Chondrocyte (in vitro differentiated cells): Measurements from ENCODE around the gene RAB1B. TPM values are rescaled to one million over a fixed set of nuclear protein-coding genes. Genes with fewer than 3 reads are reported as not detected.
A peak's percentile ranks its signal among the peaks of the same experiment; 100 is the strongest.
"Not testable (repeated sequence)": the region's sequence is repeated elsewhere in the genome, so short reads cannot be mapped to it uniquely, and the experiment has no call there.

Experiments used
- DNase-seq: peaks from one replicate; pipeline ENCODE4 v3.0.0; 2021; ENCODE audit warnings: mixed read lengths, low spot score
- H3K27ac Mint-ChIP-seq: one replicate; pipeline ENCODE4 v1.8.0; 2021; ENCODE audit warnings: mild to moderate bottlenecking, moderate library complexity, mixed read lengths; ENCODE audit not compliant: unreplicated experiment
- H3K27me3 Mint-ChIP-seq: 2 replicates; pipeline ENCODE4 v1.8.0; 2021; ENCODE audit warnings: low read depth, mixed read lengths
- H3K36me3 Mint-ChIP-seq: 2 replicates; pipeline ENCODE4 v1.8.0; 2021; ENCODE audit warnings: low read depth, mixed read lengths
- H3K4me1 Mint-ChIP-seq: 2 replicates; pipeline ENCODE4 v1.8.0; 2021; ENCODE audit warnings: low read depth, mild to moderate bottlenecking, mixed read lengths
- H3K4me3 Mint-ChIP-seq: one replicate; pipeline ENCODE4 v1.8.0; 2021; ENCODE audit warnings: mild to moderate bottlenecking, moderate library complexity, mixed read lengths; ENCODE audit not compliant: unreplicated experiment
- H3K9me3 Mint-ChIP-seq: 2 replicates; pipeline ENCODE4 v1.8.0; 2021; ENCODE audit warnings: low read depth, mixed read lengths
- total RNA-seq: library from RNA; stranded (reverse); gene quantifications from 3 replicates; pipeline ENCODE4 v1.2.1, GENCODE V29; 2021
- TF ChIP-seq, protein P1 (sequence below): fragments of 200-600 bp; sonication (generic); IDR thresholded peaks from 2 replicates; pipeline ENCODE4 v1.5.0; 2021; ENCODE audit warnings: antibody characterized with exemption, mild to moderate bottlenecking, moderate library complexity

The RAB1B gene
- total RNA-seq, 1 donor from 2014 or later: 124 TPM

- Mint-ChIP-seq H3K4me3 (no peak overlapping the region), H3K36me3 (peaks cover 3% of the 10 kb centered on the region), H3K4me1 (peaks cover 53% of the 10 kb centered on the region), H3K9me3 (peaks cover 3% of the 10 kb centered on the region), H3K27me3 (no peaks in the 10 kb centered on the region), H3K27ac (peak overlapping the region; percentile 98)
- TF ChIP-seq, protein P1, sequence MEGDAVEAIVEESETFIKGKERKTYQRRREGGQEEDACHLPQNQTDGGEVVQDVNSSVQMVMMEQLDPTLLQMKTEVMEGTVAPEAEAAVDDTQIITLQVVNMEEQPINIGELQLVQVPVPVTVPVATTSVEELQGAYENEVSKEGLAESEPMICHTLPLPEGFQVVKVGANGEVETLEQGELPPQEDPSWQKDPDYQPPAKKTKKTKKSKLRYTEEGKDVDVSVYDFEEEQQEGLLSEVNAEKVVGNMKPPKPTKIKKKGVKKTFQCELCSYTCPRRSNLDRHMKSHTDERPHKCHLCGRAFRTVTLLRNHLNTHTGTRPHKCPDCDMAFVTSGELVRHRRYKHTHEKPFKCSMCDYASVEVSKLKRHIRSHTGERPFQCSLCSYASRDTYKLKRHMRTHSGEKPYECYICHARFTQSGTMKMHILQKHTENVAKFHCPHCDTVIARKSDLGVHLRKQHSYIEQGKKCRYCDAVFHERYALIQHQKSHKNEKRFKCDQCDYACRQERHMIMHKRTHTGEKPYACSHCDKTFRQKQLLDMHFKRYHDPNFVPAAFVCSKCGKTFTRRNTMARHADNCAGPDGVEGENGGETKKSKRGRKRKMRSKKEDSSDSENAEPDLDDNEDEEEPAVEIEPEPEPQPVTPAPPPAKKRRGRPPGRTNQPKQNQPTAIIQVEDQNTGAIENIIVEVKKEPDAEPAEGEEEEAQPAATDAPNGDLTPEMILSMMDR: no peak
- no peak for DNase-seq
Observed at GRCh38 chr11:66318600-66318970, 50.1 kb downstream of the RAB1B start.

DNA sequence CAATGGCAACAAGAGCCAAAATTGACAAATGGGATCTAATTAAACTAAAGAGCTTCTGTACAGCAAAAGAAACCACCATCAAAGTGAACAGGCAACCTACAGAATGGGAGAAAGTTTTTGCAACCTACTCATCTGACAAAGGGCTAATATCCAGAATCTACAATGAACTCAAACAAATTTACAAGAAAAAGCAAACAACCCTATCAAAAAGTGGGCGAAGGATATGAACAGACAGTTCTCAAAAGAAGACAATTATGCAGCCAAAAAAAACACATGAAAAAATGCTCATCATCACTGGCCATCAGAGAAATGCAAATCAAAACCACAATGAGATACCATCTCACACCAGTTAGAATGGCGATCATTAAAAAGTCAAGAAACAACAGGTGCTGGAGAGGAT, 51.9 kb downstream of the RAB1B start:
- not testable (repeated sequence) for H3K4me3 Mint-ChIP-seq, H3K27ac Mint-ChIP-seq, H3K27me3 Mint-ChIP-seq, H3K36me3 Mint-ChIP-seq, DNase-seq, H3K9me3 Mint-ChIP-seq
- peaks cover 52% of the 10 kb centered on the region for H3K4me1 Mint-ChIP-seq

DNA sequence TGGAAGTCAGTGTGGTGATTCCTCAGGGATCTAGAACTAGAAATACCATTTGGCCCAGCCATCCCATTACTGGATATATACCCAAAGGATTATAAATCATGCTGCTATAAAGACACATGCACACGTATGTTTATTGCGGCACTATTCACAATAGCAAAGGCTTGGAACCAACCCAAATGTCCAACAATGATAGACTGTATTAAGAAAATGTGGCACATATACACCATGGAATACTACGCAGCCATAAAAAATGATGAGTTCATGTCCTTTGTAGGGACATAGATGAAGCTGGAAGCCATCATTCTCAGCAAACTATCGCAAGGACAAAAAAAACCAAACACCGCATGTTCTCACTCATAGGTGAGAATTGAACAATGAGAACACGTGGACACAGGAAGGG, 52.3 kb downstream of the RAB1B start:
- H3K9me3 Mint-ChIP-seq, DNase-seq, H3K36me3 Mint-ChIP-seq, H3K27ac Mint-ChIP-seq, H3K27me3 Mint-ChIP-seq, H3K4me3 Mint-ChIP-seq: not testable (repeated sequence)
- peaks cover 52% of the 10 kb centered on the region for H3K4me1 Mint-ChIP-seq

- no peak for DNase-seq
- H3K27me3 Mint-ChIP-seq: no peaks in the 10 kb centered on the region
- H3K4me1 Mint-ChIP-seq: peaks cover 53% of the 10 kb centered on the region
- H3K9me3 Mint-ChIP-seq: peaks cover 3% of the 10 kb centered on the region
- H3K36me3 Mint-ChIP-seq: peaks cover 3% of the 10 kb centered on the region
- no peak overlapping the region for H3K4me3 Mint-ChIP-seq
- no peak overlapping the region for H3K27ac Mint-ChIP-seq
- TF ChIP-seq, protein P1: no peak
Observed at GRCh38 chr11:66321606-66322005, 53.2 kb downstream of the RAB1B start.

DNA sequence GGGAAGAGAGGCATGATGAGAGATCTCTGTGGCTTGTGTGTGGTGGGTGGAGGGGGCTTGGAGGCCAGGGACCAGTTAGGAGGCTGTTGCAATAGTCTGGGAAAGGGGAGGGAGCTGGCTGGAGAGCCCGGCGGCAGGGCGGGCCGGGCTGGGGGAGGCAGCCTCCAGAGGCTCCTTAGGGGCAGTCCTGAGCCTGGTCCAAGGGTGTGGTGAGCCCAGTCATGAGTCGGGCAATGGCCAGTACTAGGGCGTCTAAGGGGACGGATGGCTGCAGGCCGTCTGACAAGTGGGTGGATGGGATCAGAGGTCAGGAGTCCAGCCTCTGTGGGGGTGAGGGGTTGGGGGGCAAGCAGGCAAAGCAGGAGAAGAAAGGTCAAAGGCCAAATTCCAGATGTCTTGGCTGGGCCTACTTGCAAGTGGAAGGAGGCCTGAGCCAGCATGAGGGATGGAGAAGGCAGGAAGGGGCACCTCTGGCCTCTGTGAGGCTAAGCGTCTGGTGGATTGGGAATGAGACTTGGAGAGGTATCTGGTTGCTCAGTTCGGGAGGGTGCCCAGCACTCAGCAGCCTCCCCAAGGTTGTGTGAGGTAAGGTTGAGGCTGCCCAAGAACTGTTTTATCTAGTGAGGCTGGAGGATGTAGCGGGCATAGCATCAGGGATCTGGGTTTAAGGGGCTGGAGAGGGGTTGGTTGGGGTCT, 54.4 kb downstream of the RAB1B start:
- no peak for DNase-seq
- no peak overlapping the region for H3K27ac Mint-ChIP-seq
- peaks cover 3% of the 10 kb centered on the region for H3K9me3 Mint-ChIP-seq
- no peak overlapping the region for H3K4me3 Mint-ChIP-seq
- H3K36me3 Mint-ChIP-seq: peaks cover 3% of the 10 kb centered on the region
- no peaks in the 10 kb centered on the region for H3K27me3 Mint-ChIP-seq
- H3K4me1 Mint-ChIP-seq: peaks cover 56% of the 10 kb centered on the region
- TF ChIP-seq, protein P1: no peak

GRCh38 chr11:66323684-66324083, 55.2 kb downstream of the RAB1B start:
- TF ChIP-seq, protein P1: no peak
- H3K27me3 Mint-ChIP-seq: no peaks in the 10 kb centered on the region
- H3K9me3 Mint-ChIP-seq: peaks cover 3% of the 10 kb centered on the region
- H3K4me3 Mint-ChIP-seq: no peak overlapping the region
- H3K27ac Mint-ChIP-seq: no peak overlapping the region
- peaks cover 56% of the 10 kb centered on the region for H3K4me1 Mint-ChIP-seq
- H3K36me3 Mint-ChIP-seq: peaks cover 3% of the 10 kb centered on the region
- no peak for DNase-seq
